Measurements from ENCODE around the gene ASCC1. TPM values are rescaled to one million over a fixed set of nuclear protein-coding genes. Genes with fewer than 3 reads are reported as not detected.

ASCC1 gene
- total RNA-seq, 1 donor from 2014 or later, result 34.1 TPM

- no peaks in the 10 kb centered on the region for H3K27me3 Mint-ChIP-seq
- DNase-seq, result peak; percentile 82
- peaks cover 20% of the 10 kb centered on the region for H3K36me3 Mint-ChIP-seq (ENCODE audit: low read depth)
- H3K4me3 Mint-ChIP-seq, result peak overlapping the region; percentile 97
- H3K9me3 Mint-ChIP-seq, result no peaks in the 10 kb centered on the region
- H3K27ac Mint-ChIP-seq, result peak overlapping the region; percentile 93
- peaks cover 65% of the 10 kb centered on the region for H3K4me1 Mint-ChIP-seq
- intact Hi-C loops (cut with micrococcal nuclease), result loop anchor here (5.0 to 10.0 kb wide), 3 partner anchors 40 to 343 kb away; no protein-coding TSS in a partner anchor
These were observed 128.6 kb downstream of the ASCC1 start for GRCh38 chr10:72087392-72087968.

GRCh38 chr10:72086466-72087391 is 129.3 kb downstream of the ASCC1 start:
- Mint-ChIP-seq H3K9me3 (no peaks in the 10 kb centered on the region), H3K4me3 (peak overlapping the region; percentile 96), H3K4me1 (peaks cover 66% of the 10 kb centered on the region), H3K27ac (peak overlapping the region; percentile 93), H3K27me3 (no peaks in the 10 kb centered on the region), H3K36me3 (ENCODE audit: low read depth) (peaks cover 22% of the 10 kb centered on the region)
- peak; percentile 89 for DNase-seq
- intact Hi-C loops (cut with micrococcal nuclease), result loop anchor here (5.0 to 10.0 kb wide), 3 partner anchors 41 to 342 kb away; no protein-coding TSS in a partner anchor

- H3K4me1 Mint-ChIP-seq, result peaks cover 69% of the 10 kb centered on the region
- peak overlapping the region; percentile 93 for H3K27ac Mint-ChIP-seq
- no peaks in the 10 kb centered on the region for H3K9me3 Mint-ChIP-seq
- peak overlapping the region; percentile 96 for H3K4me3 Mint-ChIP-seq
- no peaks in the 10 kb centered on the region for H3K27me3 Mint-ChIP-seq
- peaks cover 22% of the 10 kb centered on the region for H3K36me3 Mint-ChIP-seq (ENCODE audit: low read depth)
- intact Hi-C loops (cut with micrococcal nuclease), result loop anchor here (5.0 to 10.0 kb wide), 3 partner anchors 41 to 341 kb away; no protein-coding TSS in a partner anchor
- DNase-seq, result no peak
These were observed 130.1 kb downstream of the ASCC1 start for GRCh38 chr10:72085864-72086465.

GRCh38 chr10:72085166-72085565 is 130.9 kb downstream of the ASCC1 start:
- intact Hi-C loops (cut with micrococcal nuclease), result loop anchor here (5.0 to 10.0 kb wide), 3 partner anchors 42 to 340 kb away; no protein-coding TSS in a partner anchor
- Mint-ChIP-seq H3K36me3 (ENCODE audit: low read depth) (peaks cover 24% of the 10 kb centered on the region), H3K27ac (peak overlapping the region; percentile 7), H3K27me3 (no peaks in the 10 kb centered on the region), H3K4me1 (peaks cover 71% of the 10 kb centered on the region), H3K4me3 (peak overlapping the region; percentile 96), H3K9me3 (no peaks in the 10 kb centered on the region)
- DNase-seq, result no peak

- intact Hi-C loops (cut with micrococcal nuclease), result loop anchor here (10.0 kb wide), 1 partner anchor 339 kb away; no protein-coding TSS in a partner anchor
- Mint-ChIP-seq H3K9me3 (no peaks in the 10 kb centered on the region), H3K36me3 (ENCODE audit: low read depth) (peaks cover 25% of the 10 kb centered on the region), H3K4me3 (peak overlapping the region; percentile 96), H3K27ac (peak overlapping the region; percentile 87), H3K27me3 (no peaks in the 10 kb centered on the region), H3K4me1 (peaks cover 71% of the 10 kb centered on the region)
- peak; percentile 85 for DNase-seq
These were observed 132.2 kb downstream of the ASCC1 start for GRCh38 chr10:72083790-72084459.

- H3K4me1 Mint-ChIP-seq, result peaks cover 70% of the 10 kb centered on the region
- intact Hi-C loops (cut with micrococcal nuclease), result loop anchor here (10.0 kb wide), 1 partner anchor 338 kb away; no protein-coding TSS in a partner anchor
- no peak for DNase-seq
These were observed 133.0 kb downstream of the ASCC1 start for GRCh38 chr10:72082856-72083789.

GRCh38 chr10:72081772-72082590 is 134.1 kb downstream of the ASCC1 start:
- Mint-ChIP-seq H3K4me3 (no peak overlapping the region), H3K9me3 (no peaks in the 10 kb centered on the region), H3K4me1 (peaks cover 78% of the 10 kb centered on the region), H3K36me3 (ENCODE audit: low read depth) (peaks cover 29% of the 10 kb centered on the region), H3K27me3 (no peaks in the 10 kb centered on the region), H3K27ac (peak overlapping the region; percentile 75)
- intact Hi-C loops (cut with micrococcal nuclease), result loop anchor here (10.0 kb wide), 1 partner anchor 337 kb away; no protein-coding TSS in a partner anchor
- no peak for DNase-seq

More at GRCh38 chr10:72082856-72083789, 133.0 kb downstream of the ASCC1 start:
- H3K4me3 Mint-ChIP-seq, result peak overlapping the region; percentile 96
- peaks cover 28% of the 10 kb centered on the region for H3K36me3 Mint-ChIP-seq (ENCODE audit: low read depth)
- peak overlapping the region; percentile 87 for H3K27ac Mint-ChIP-seq
- no peaks in the 10 kb centered on the region for H3K9me3 Mint-ChIP-seq
- H3K27me3 Mint-ChIP-seq, result no peaks in the 10 kb centered on the region

GRCh38 chr10:72081210-72081609 is 134.9 kb downstream of the ASCC1 start:
- H3K4me3 Mint-ChIP-seq, result peak overlapping the region; percentile 36
- intact Hi-C loops (cut with micrococcal nuclease), result loop anchor here (10.0 kb wide), 1 partner anchor 336 kb away; no protein-coding TSS in a partner anchor
- peak overlapping the region; percentile 75 for H3K27ac Mint-ChIP-seq
- DNase-seq, result no peak
- H3K36me3 Mint-ChIP-seq (ENCODE audit: low read depth), result peaks cover 24% of the 10 kb centered on the region
- peaks cover 76% of the 10 kb centered on the region for H3K4me1 Mint-ChIP-seq
- no peaks in the 10 kb centered on the region for H3K9me3 Mint-ChIP-seq
- H3K27me3 Mint-ChIP-seq, result no peaks in the 10 kb centered on the region

GRCh38 chr10:72080042-72080975 is 135.8 kb downstream of the ASCC1 start:
- Mint-ChIP-seq H3K4me3 (peak overlapping the region; percentile 44), H3K36me3 (ENCODE audit: low read depth) (peaks cover 23% of the 10 kb centered on the region)

GRCh38 chr10:72079356-72079755 is 136.7 kb downstream of the ASCC1 start:
- Mint-ChIP-seq H3K27ac (peak overlapping the region; percentile 2), H3K4me1 (peaks cover 71% of the 10 kb centered on the region), H3K36me3 (ENCODE audit: low read depth) (peaks cover 27% of the 10 kb centered on the region), H3K27me3 (no peaks in the 10 kb centered on the region), H3K4me3 (no peak overlapping the region), H3K9me3 (no peaks in the 10 kb centered on the region)
- intact Hi-C loops (cut with micrococcal nuclease), result no loop called here
- DNase-seq, result no peak

More at GRCh38 chr10:72080042-72080975, 135.8 kb downstream of the ASCC1 start:
- Mint-ChIP-seq H3K4me1 (peaks cover 74% of the 10 kb centered on the region), H3K27ac (peak overlapping the region; percentile 73), H3K9me3 (no peaks in the 10 kb centered on the region), H3K27me3 (no peaks in the 10 kb centered on the region)
- intact Hi-C loops (cut with micrococcal nuclease), result loop anchor here (10.0 kb wide), 1 partner anchor 336 kb away; no protein-coding TSS in a partner anchor
- DNase-seq, result no peak

Measured in activated CD4-positive, alpha-beta T cell treated with anti-CD3 and anti-CD28 coated beads, Interleukin-2, amount 10 ng/mL, durations not matched to agents 24 days and 14 days (primary cell).